IMR-90 (cell line): ENCODE results near the gene VPS26C. TPM values are rescaled to one million over a fixed set of nuclear protein-coding genes. Genes with fewer than 3 reads are reported as not detected.

Experiments
- ATAC-seq: fragments of 200-7000 bp; cut with Tn5 transposase; 2 replicates; pipeline ENCODE4 v1.9.1; 2020; ENCODE audit warnings: low read depth, mild to moderate bottlenecking, moderate library complexity
- BruUV-seq: library from RNA; stranded (reverse); fragments of 400-500 nt; replicated peaks from 2 replicates; lab custom pipeline; 2021; lab: Mats Ljungman, UMichigan
- CTCF ChIA-PET: fragments of 300-600 bp; formaldehyde crosslinking; extraction: SDS; loops from one replicate; lab custom pipeline; 2021; ENCODE audit warnings: antibody characterized with exemption; lab: Yijun Ruan, JAX
- POLR2A ChIA-PET: fragments of 300-600 bp; sonication (Branson Sonifier 250); formaldehyde crosslinking; loops from one replicate; lab custom pipeline; 2022; ENCODE audit warnings: antibody characterized with exemption; ENCODE audit not compliant: unreplicated experiment; lab: Charles Lee
- DNase-seq: peaks from one replicate; pipeline ENCODE4 v3.0.0; 2013
- H2AFZ ChIP-seq: replicated peaks from 2 replicates; pipeline ENCODE3; 2013; ENCODE audit warnings: low read length, mild to moderate bottlenecking; ENCODE audit not compliant: poor library complexity
- H2AK5ac ChIP-seq: 2 replicates; pipeline ENCODE4 v1.6.1; 2013; ENCODE audit warnings: low read depth, low read length, inconsistent platforms
- H2AK9ac ChIP-seq: replicated peaks from 2 replicates; pipeline ENCODE3; 2013; ENCODE audit warnings: mild to moderate bottlenecking, low read depth, low read length, moderate library complexity; ENCODE audit not compliant: poor library complexity
- H2BK120ac ChIP-seq: 2 replicates; pipeline ENCODE4 v1.6.1; 2013; ENCODE audit warnings: low read depth, low read length, inconsistent platforms
- H2BK15ac ChIP-seq: 3 replicates; pipeline ENCODE4 v1.6.1; 2013; ENCODE audit warnings: low read depth, low read length, inconsistent platforms
- H2BK20ac ChIP-seq: 2 replicates; pipeline ENCODE4 v1.6.1; 2013; ENCODE audit warnings: low read depth, mild to moderate bottlenecking, inconsistent platforms, low read length, moderate library complexity
- H2BK5ac ChIP-seq: 2 replicates; pipeline ENCODE4 v1.6.1; 2013; ENCODE audit warnings: mild to moderate bottlenecking, low read depth, low read length, inconsistent platforms; ENCODE audit not compliant: poor library complexity, severe bottlenecking
- H3K14ac ChIP-seq: replicated peaks from 2 replicates; pipeline ENCODE4 v1.6.1; 2013; ENCODE audit warnings: low read depth, low read length, inconsistent platforms
- H3K18ac ChIP-seq: 2 replicates; pipeline ENCODE4 v1.6.1; 2013; ENCODE audit warnings: low read depth, low read length, control low read depth
- H3K23ac ChIP-seq: 2 replicates; pipeline ENCODE4 v1.6.1; 2013; ENCODE audit warnings: low read depth, low read length, inconsistent platforms
- H3K27ac ChIP-seq: 2 replicates; pipeline ENCODE4 v1.5.1; 2013; ENCODE audit warnings: mild to moderate bottlenecking, control low read depth, low read length; ENCODE audit not compliant: insufficient read depth
- H3K27me3 ChIP-seq: 2 replicates; pipeline ENCODE4 v1.6.1; 2013; ENCODE audit warnings: low read length; ENCODE audit not compliant: control insufficient read depth, insufficient read depth
- H3K36me3 ChIP-seq: 2 replicates; pipeline ENCODE4 v1.6.1; 2013; ENCODE audit warnings: low read length, mixed read lengths; ENCODE audit not compliant: control insufficient read depth, insufficient read depth
- H3K4ac ChIP-seq: 2 replicates; pipeline ENCODE4 v1.6.1; 2013; ENCODE audit warnings: low read depth, low read length, inconsistent platforms
- H3K4me1 ChIP-seq: 2 replicates; pipeline ENCODE4 v1.6.1; 2013; ENCODE audit warnings: low read length, mixed read lengths; ENCODE audit not compliant: control insufficient read depth, insufficient read depth
- H3K4me2 ChIP-seq: 2 replicates; pipeline ENCODE4 v1.6.1; 2013; ENCODE audit warnings: low read depth, mild to moderate bottlenecking, control low read depth, low read length, moderate library complexity
- H3K4me3 ChIP-seq: 2 replicates; pipeline ENCODE4 v1.5.1; 2013; ENCODE audit warnings: low read depth, mild to moderate bottlenecking, control low read depth, low read length, moderate library complexity; ENCODE audit not compliant: insufficient read depth
- H3K56ac ChIP-seq: 2 replicates; pipeline ENCODE4 v1.6.1; 2013; ENCODE audit warnings: low read length, inconsistent platforms; ENCODE audit not compliant: insufficient read depth; ENCODE audit errors: extremely low read depth
- H3K79me1 ChIP-seq, 2 experiments: 2 replicates each; pipeline ENCODE4 v1.6.1; 2013; ENCODE audit warnings: low read length in 2 of 2, inconsistent platforms in 1 of 2, low read depth in 1 of 2
- H3K9ac ChIP-seq: 2 replicates; pipeline ENCODE4 v1.6.1; 2013; ENCODE audit warnings: low read depth, low read length, control low read depth
- H3K9me1 ChIP-seq: 2 replicates; pipeline ENCODE4 v1.6.1; 2013; ENCODE audit warnings: low read length, inconsistent platforms; ENCODE audit not compliant: insufficient read depth
- H3K9me3 ChIP-seq: 2 replicates; pipeline ENCODE4 v1.6.1; 2013; ENCODE audit warnings: low read length; ENCODE audit not compliant: control insufficient read depth, insufficient read depth
- H4K20me1 ChIP-seq: 2 replicates; pipeline ENCODE4 v1.6.1; 2013; ENCODE audit warnings: low read length, inconsistent platforms; ENCODE audit not compliant: insufficient read depth
- H4K5ac ChIP-seq: 2 replicates; pipeline ENCODE4 v1.6.1; 2013; ENCODE audit warnings: mild to moderate bottlenecking, low read depth, low read length, control low read depth
- H4K8ac ChIP-seq, 2 experiments: 2 replicates each; pipeline ENCODE4 v1.6.1; 2013; ENCODE audit warnings: low read depth in 2 of 2, low read length in 2 of 2, control low read depth in 1 of 2, inconsistent platforms in 1 of 2
- H4K91ac ChIP-seq: 2 replicates; pipeline ENCODE4 v1.6.1; 2013; ENCODE audit warnings: low read depth, low read length, inconsistent platforms; ENCODE audit not compliant: insufficient read depth
- BHLHE40 ChIP-seq: fragments of 150-350 bp; IDR thresholded peaks from 2 replicates; pipeline ENCODE4 v1.6.1; 2016; ENCODE audit warnings: mild to moderate bottlenecking, low read depth, low read length
- CEBPB ChIP-seq: IDR thresholded peaks from 2 replicates; pipeline ENCODE4 v1.6.1; 2012; ENCODE audit warnings: low read depth, low read length, improper control_type of control experiment
- CHD1 ChIP-seq: IDR thresholded peaks from 2 replicates; pipeline ENCODE4 v1.6.1; 2012; ENCODE audit warnings: low read depth, low read length, improper control_type of control experiment
- FOS ChIP-seq: fragments of 150-350 bp; IDR thresholded peaks from 2 replicates; pipeline ENCODE4 v1.6.1; 2016; ENCODE audit warnings: low read depth, low read length
- MAZ ChIP-seq: IDR thresholded peaks from 2 replicates; pipeline ENCODE4 v1.6.1; 2012; ENCODE audit warnings: low read depth, mild to moderate bottlenecking, low read length, improper control_type of control experiment, moderate library complexity, borderline replicate concordance
- MXI1 ChIP-seq: IDR thresholded peaks from 2 replicates; pipeline ENCODE4 v1.6.1; 2012; ENCODE audit warnings: low read depth, mild to moderate bottlenecking, low read length, moderate library complexity, borderline replicate concordance
- NFE2L2 ChIP-seq: fragments of 150-350 bp; IDR thresholded peaks from 2 replicates; pipeline ENCODE4 v1.6.1; 2016; ENCODE audit warnings: low read depth, mild to moderate bottlenecking, low read length
- POLR2A ChIP-seq: IDR thresholded peaks from 2 replicates; pipeline ENCODE4 v1.6.1; 2012; ENCODE audit warnings: mild to moderate bottlenecking, low read depth, low read length
- RAD21 ChIP-seq: IDR thresholded peaks from 2 replicates; pipeline ENCODE4 v1.6.1; 2012; ENCODE audit warnings: low read length, improper control_type of control experiment
- RCOR1 ChIP-seq: IDR thresholded peaks from 2 replicates; pipeline ENCODE4 v1.6.1; 2012; ENCODE audit warnings: mild to moderate bottlenecking, low read length, improper control_type of control experiment; ENCODE audit not compliant: insufficient replicate concordance
- RFX5 ChIP-seq: IDR thresholded peaks from 2 replicates; pipeline ENCODE4 v1.8.0; 2012; ENCODE audit warnings: low read depth, mild to moderate bottlenecking, low read length, moderate library complexity
- SMC3 ChIP-seq: fragments of 150-350 bp; IDR thresholded peaks from 2 replicates; pipeline ENCODE4 v1.6.1; 2016; ENCODE audit warnings: low read depth, mild to moderate bottlenecking, antibody characterized with exemption, low read length, moderate library complexity
- WGBS, 2 experiments: methylation state at CpG; one replicate each; pipeline versions ENCODE4 v1.1.5 to v1.1.7; 2013; ENCODE audit warnings: missing lambda C conversion rate in 2 of 2; ENCODE audit not compliant: insufficient read length in 1 of 2; ENCODE audit errors: extremely low coverage in 2 of 2; 5-methylcytosine and 5-hydroxymethylcytosine counted together
- dilution Hi-C: fragments of 300-500 bp; cut with HindIII; formaldehyde crosslinking; loops from one replicate; pipeline ENCODE4 v1.14.3; 2018; ENCODE audit warnings: low sequenced_read_pairs; ENCODE audit not compliant: unreplicated experiment
- in situ Hi-C: fragments of 300-500 bp; cut with MboI; formaldehyde crosslinking; loops from 3 replicates; pipeline ENCODE4 v1.14.3; 2019; ENCODE audit warnings: low sequenced_read_pairs, inconsistent platforms, mixed read lengths
- intact Hi-C: fragments of 100-400 bp; cut with micrococcal nuclease; formaldehyde crosslinking; loops from 2 replicates; pipeline ENCODE4 v1.10.0; 2022
- polyA plus RNA-seq, 3 experiments: library from polyadenylated mRNA; depleted of rRNA; stranded (reverse); fragments of >200 nt; gene quantifications; 2 replicates each; pipeline ENCODE4 v1.2.3, GENCODE V29; 2012; ENCODE audit warnings: low replicate concordance in 1 of 3
- total RNA-seq: library from RNA; depleted of rRNA; stranded (reverse); fragments of >200 nt; gene quantifications from 2 replicates; pipeline ENCODE4 v1.2.3, GENCODE V29; 2012
- TF ChIP-seq, protein P1 (sequence below): fragments of 150-350 bp; IDR thresholded peaks from 2 replicates; pipeline ENCODE4 v1.6.1; 2016; ENCODE audit warnings: low read depth, mild to moderate bottlenecking, low read length, moderate library complexity, borderline replicate concordance
- TF ChIP-seq, protein P2 (sequence below): fragments of 150-350 bp; IDR thresholded peaks from 2 replicates; pipeline ENCODE4 v1.6.1; 2017; ENCODE audit warnings: mild to moderate bottlenecking, antibody characterized with exemption, low read length, low read depth

VPS26C gene
- total and polyA plus RNA-seq, 2 of the 4 experiments (the other 2 are of a cell fraction): 30.0 to 36.6 TPM

- no peak overlapping the region for H2BK15ac ChIP-seq
- peak overlapping the region; percentile 45 for H2AK9ac ChIP-seq
- H3K79me1 ChIP-seq: peaks cover 4 to 17% of the 10 kb centered on the region in 2 experiments; a peak in 2 of 4 replicates
- peaks cover 57% of the 10 kb centered on the region for H3K36me3 ChIP-seq
- POLR2A ChIA-PET: no interaction called here
- no peak overlapping the region for H2AK5ac ChIP-seq
- WGBS, 2 experiments: 100% methylated on average over 7 of the region's 21 CpGs; no CpG with 5 or more reads in 1 of the 2 experiments
- H3K9me3 ChIP-seq: no peaks in the 10 kb centered on the region
- H3K56ac ChIP-seq: no peak overlapping the region
- BruUV-seq: no TSS peak
- no peak overlapping the region for H2AFZ ChIP-seq
- no peaks in the 10 kb centered on the region for H3K27me3 ChIP-seq
- no peak for ATAC-seq
- no peak overlapping the region for H3K27ac ChIP-seq
- no peak overlapping the region for H2BK120ac ChIP-seq
- no peak overlapping the region for H3K9ac ChIP-seq
- H4K8ac ChIP-seq: no peak overlapping the region
- H4K20me1 ChIP-seq: no peaks in the 10 kb centered on the region
- peaks cover under 1% of the 10 kb centered on the region for H3K4me1 ChIP-seq
- DNase-seq: no peak
- H4K91ac ChIP-seq: no peak overlapping the region
- no peak overlapping the region for H2BK20ac ChIP-seq
- H3K18ac ChIP-seq: no peak overlapping the region
- no peak overlapping the region for H3K4me3 ChIP-seq
- in situ Hi-C loops: no loop called here
- H2BK5ac ChIP-seq: no peak overlapping the region
- no peak overlapping the region for H3K4ac ChIP-seq
- H3K23ac ChIP-seq: no peak overlapping the region
- intact Hi-C loops: no loop called here
- peaks cover 2% of the 10 kb centered on the region; the same call in 1 of the 2 replicates for H3K9me1 ChIP-seq
- no peak overlapping the region for H3K14ac ChIP-seq
- CTCF ChIA-PET: no interaction called here
- H3K4me2 ChIP-seq: no peak overlapping the region
- dilution Hi-C loops: no loop called here
- no peak overlapping the region for H4K5ac ChIP-seq
- no peak for TF ChIP-seq FOS
- no peak for TF ChIP-seq CHD1
- TF ChIP-seq MXI1: no peak
- no peak for TF ChIP-seq RFX5
- TF ChIP-seq RAD21: no peak
- TF ChIP-seq, protein P1, sequence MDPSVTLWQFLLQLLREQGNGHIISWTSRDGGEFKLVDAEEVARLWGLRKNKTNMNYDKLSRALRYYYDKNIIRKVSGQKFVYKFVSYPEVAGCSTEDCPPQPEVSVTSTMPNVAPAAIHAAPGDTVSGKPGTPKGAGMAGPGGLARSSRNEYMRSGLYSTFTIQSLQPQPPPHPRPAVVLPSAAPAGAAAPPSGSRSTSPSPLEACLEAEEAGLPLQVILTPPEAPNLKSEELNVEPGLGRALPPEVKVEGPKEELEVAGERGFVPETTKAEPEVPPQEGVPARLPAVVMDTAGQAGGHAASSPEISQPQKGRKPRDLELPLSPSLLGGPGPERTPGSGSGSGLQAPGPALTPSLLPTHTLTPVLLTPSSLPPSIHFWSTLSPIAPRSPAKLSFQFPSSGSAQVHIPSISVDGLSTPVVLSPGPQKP: no peak
- no peak for TF ChIP-seq RCOR1
- TF ChIP-seq, protein P2, sequence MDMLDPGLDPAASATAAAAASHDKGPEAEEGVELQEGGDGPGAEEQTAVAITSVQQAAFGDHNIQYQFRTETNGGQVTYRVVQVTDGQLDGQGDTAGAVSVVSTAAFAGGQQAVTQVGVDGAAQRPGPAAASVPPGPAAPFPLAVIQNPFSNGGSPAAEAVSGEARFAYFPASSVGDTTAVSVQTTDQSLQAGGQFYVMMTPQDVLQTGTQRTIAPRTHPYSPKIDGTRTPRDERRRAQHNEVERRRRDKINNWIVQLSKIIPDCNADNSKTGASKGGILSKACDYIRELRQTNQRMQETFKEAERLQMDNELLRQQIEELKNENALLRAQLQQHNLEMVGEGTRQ: no peak
- no peak for TF ChIP-seq SMC3
- TF ChIP-seq MAZ: no peak
- no peak for TF ChIP-seq NFE2L2
- no peak for TF ChIP-seq CEBPB
- TF ChIP-seq POLR2A: no peak
- TF ChIP-seq BHLHE40: no peak
Measured at GRCh38 chr21:37224861-37225839, 42.0 kb downstream of the VPS26C start.
